HK-2 (cell line): ENCODE results near the gene EPN2.
"Not testable (repeated sequence)": the region's sequence is repeated elsewhere in the genome, so short reads cannot be mapped to it uniquely, and the experiment has no call there.

Experiments used
- DNase-seq: peaks from one replicate; pipeline ENCODE4 v3.0.0-alpha.2; 2018; ENCODE audit not compliant: unreplicated experiment

The EPN2 gene

DNA sequence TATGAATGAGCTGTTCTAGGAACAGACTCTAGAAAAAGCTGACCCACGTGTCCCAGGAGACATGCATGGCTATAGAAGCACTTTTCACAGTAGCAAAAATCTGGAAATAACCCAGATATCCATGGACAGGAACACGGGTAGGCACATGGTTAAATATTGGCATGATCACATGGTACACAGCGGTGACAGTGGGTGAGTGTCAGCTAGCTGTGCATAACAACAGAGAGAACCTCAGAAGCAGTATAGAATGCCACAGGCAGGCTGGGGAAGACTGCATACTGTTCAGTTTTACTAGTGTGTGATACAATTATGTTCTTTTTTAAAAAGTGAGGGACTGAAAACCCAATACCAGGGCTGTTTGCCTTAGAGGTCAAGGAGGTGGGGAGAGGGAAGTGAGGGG is 31.4 kb downstream of the EPN2 start:
- peak; percentile 24 for DNase-seq

DNA sequence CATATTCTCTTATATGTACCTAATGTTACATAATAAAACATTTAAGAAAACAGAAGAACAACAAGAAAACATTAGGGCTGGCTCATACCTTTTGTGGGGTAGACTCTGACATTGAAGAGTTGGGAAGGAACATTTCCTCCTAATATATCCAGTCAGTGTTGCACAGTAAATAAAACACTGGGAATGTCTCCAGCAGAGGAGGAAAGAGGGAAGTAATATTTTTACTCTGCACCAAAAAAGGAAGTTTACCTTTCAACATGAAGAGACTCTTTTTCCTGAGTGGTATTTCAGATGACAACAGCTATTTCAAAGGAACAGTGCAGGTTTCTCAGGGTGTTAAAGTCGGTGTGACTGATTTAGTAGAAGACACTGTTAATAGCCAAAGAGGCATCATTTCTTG is 31.9 kb downstream of the EPN2 start:
- DNase-seq, result no peak

- no peak for DNase-seq
Observed at GRCh38 chr17:19269641-19270040, 32.5 kb downstream of the EPN2 start.

DNA sequence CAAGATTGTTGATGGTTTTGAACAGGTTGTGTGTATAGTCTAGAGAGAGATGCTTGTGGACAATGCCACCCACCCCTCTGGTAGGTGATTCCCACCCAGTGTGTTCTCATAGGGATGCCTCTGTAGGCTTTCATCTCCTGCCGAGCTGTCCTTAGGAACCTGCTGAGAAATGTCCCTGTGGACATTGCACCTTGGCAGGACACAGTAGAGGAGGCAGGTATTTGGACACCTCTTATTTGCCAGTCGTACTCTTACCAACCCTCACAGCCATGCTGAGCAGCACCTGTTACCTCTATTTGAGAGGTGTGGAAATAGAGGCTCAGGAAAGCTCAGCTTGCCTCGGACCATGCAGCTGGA is 33.2 kb downstream of the EPN2 start:
- no peak for DNase-seq

GRCh38 chr17:19270704-19271611 is 33.8 kb downstream of the EPN2 start:
- no peak for DNase-seq

DNA sequence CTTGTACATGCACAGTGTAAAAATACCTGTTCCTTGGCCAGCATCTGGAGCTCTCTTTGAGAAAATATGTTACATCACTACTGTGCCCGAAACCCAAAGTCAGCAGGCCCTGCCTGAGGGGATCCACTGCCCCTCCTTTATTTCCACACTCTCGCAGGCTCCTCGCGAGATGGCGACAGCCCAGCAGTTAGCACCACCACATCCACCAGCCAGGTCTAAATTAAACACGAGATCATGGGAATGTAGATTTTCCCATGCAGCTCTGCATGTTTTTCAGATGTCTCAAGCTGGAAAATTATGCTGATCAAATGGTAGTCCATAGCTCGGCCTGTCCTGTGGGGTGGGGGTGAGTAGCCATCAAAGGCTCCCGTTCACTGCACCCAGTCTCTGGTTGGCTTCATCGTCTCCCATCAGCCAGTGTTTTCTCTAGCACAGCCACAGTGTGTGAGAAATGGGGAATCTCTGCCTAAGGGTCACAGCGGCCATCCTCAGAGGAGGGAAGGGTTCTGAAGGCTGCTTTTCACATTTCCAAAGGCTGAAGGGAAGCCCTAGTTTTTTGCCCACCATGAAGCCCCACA is 34.7 kb downstream of the EPN2 start:
- no peak for DNase-seq

- no peak for DNase-seq
Observed at GRCh38 chr17:19273731-19274130, 36.6 kb downstream of the EPN2 start.

GRCh38 chr17:19274893-19275292 is 37.7 kb downstream of the EPN2 start:
- no peak for DNase-seq

GRCh38 chr17:19275457-19276127 is 38.4 kb downstream of the EPN2 start:
- no peak for DNase-seq

GRCh38 chr17:19278284-19278683 is 41.1 kb downstream of the EPN2 start:
- DNase-seq, result not testable (repeated sequence)

- DNase-seq, result no peak
Observed at GRCh38 chr17:19278729-19279128, 41.6 kb downstream of the EPN2 start.

GRCh38 chr17:19281161-19281560 is 44.0 kb downstream of the EPN2 start:
- no peak for DNase-seq

GRCh38 chr17:19284005-19284959 is 47.1 kb downstream of the EPN2 start:
- DNase-seq, result no peak

GRCh38 chr17:19285213-19285900 is 48.2 kb downstream of the EPN2 start:
- no peak for DNase-seq

- no peak for DNase-seq
Observed at GRCh38 chr17:19286751-19287341, 49.7 kb downstream of the EPN2 start.

- DNase-seq, result no peak
Observed at GRCh38 chr17:19287651-19288050, 50.5 kb downstream of the EPN2 start.

- DNase-seq, result peak; percentile 67
Observed at GRCh38 chr17:19288453-19288852, 51.3 kb downstream of the EPN2 start.

GRCh38 chr17:19290066-19290705 is 53.0 kb downstream of the EPN2 start:
- no peak for DNase-seq

DNA sequence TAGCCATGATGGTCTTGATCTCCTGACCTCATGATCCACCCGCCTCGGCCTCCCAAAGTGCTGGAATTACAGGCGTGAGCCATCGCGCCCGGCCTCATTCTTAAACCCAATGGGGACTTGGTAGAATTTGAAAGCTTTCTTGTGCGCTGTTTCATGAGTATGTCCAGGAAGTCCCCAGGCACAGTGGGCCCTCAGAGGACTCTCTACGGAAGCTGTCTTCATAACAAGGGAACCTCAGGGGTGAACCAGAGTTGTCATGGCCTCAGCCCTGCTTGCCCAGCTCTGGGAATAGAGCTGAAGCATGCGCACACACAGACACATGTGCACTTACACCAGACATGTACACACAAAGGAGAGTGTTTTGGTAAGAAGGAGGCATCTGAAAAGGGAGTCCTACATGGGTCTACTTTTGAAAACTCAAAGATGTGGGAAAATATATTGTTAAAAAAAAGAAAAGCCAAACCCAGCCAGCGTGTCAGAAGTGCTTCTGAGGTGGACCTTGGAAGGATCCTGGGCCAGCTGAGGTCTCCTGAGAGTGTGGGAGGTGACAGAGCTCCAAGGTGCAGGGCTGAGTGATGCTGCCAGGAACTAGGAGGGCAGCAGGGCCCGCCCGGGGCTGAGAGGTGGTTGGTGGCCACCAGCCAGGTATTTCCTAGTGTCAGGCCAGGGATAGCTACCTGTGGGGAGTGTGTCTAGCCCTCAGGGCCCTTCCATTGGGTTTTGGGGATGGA is 54.6 kb downstream of the EPN2 start:
- DNase-seq, result no peak

GRCh38 chr17:19292377-19292711 is 55.2 kb downstream of the EPN2 start:
- no peak for DNase-seq
